GM18868 (cell line): ENCODE data around the gene RTN4RL2.

Experiments used
- ATAC-seq: cut with Tn5 transposase; IDR thresholded peaks from one replicate; pipeline ENCODE4 v1.9.1; 2021; ENCODE audit warnings: mild to moderate bottlenecking, moderate library complexity; ENCODE audit not compliant: unreplicated experiment

Gene RTN4RL2

DNA sequence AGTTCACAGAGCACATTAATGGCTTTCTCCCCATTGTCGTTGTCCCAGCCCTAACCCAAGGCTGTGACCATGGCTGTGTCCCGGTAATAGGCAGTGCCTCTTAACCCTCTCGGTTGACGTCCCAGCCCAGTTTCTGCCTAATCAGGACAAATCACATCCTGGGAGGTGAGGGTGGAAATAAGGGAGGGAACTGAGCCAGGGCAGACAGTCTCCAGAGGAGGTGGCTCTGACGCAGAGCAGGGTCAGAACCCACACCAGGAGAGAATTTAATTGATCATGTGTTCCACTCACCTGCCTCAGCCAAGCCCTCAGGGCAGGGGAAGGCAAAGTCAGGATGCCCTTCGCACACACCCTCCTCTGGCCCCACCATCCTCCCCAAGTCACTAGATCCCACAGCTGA lies 38.2 kb downstream of the RTN4RL2 start:
- ATAC-seq, result no peak

DNA sequence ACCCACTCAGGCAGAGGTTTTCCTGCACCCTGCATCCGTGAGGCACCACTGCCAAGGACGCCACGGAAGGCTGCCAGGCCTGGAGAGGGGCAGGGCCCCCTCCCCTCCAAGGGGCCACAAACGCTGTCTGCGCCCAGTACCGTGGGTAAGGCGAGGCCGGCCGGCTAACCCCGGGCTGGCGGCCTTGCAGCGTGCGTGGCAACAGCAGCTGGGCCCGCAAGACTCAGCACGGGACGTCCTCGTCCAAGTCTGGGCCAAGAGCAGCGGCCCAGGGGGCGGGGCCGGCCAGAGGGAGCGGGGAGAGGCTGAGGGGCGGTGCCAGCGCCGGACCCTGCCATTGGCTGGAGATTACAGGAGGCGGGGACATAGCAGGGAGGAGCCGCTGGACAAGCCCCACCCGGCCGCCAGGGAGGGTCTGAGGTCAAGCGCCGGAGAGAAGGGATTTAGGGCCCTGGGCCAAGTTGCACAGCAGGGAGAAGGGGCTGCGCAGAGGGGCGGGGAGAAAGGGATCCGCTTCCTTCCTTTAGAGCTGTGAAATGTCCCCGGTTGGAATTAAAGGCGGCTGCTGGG lies 39.2 kb downstream of the RTN4RL2 start:
- ATAC-seq, result peak; percentile 100

DNA sequence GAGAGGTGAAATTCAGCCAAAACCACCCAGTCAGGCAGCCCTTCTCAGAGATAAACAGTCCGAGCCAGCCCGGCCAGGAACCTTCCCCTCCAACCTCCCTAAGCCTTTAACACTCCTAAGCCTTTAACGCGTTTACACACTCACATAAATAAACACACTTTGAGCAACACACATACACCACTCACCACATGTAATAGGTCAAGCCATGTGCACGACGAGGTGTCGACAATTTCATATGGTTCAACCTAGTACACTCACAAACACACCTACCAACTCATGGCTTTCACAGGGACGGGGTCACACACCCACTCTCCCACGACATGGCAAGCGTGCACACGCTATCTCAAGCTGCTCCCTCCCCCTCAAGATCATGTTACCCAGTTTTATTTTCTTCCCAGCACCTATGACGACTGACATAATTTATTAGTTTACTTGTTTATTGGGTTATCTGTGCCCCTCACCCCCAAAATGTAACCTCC lies 39.7 kb downstream of the RTN4RL2 start:
- ATAC-seq, result peak; percentile 13

- ATAC-seq, result no peak
These were observed 40.2 kb downstream of the RTN4RL2 start for GRCh38 chr11:57500515-57500914.

DNA sequence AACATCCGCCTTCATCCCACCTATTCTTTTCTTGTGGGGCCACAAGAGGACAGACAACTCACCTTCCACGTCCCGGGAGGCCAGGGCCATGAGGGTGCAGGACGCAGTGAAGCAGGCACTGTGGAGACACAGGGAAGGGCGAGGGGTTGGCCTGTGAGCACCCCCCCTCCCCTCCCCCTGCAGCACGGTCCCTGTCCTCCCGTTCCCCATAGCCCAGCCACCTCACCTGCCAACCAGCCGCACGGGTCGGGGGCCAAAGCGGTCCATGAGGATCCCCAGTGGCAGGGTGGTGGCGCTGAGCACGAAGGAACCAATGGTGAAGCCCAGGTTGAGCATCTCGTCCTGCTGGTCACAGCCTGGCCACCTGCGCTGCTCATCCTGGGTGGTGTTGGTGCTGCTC lies 40.6 kb downstream of the RTN4RL2 start:
- ATAC-seq, result no peak

- no peak for ATAC-seq
These were observed 41.6 kb downstream of the RTN4RL2 start for GRCh38 chr11:57501953-57502352.

- no peak for ATAC-seq
These were observed 42.0 kb downstream of the RTN4RL2 start for GRCh38 chr11:57502376-57502775.

DNA sequence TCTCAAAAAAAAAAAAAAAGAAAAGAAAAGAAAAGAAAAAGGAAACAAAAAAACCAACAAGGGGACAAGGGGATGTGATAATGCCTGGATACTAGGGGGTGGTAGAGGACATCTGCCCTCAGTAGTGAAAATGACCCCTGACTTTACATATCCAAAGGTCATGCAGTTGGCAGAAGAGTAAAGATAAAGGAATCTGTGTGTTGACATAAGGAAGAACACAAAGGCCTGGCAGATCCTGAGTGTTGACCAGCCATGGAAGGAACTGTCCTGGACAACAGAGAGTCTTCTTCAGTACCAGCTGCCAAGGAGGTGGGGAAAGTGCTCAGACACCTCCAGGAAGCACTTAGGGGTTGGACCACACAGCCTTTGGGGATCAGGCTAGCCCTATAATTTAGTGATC lies 42.5 kb downstream of the RTN4RL2 start:
- no peak for ATAC-seq

DNA sequence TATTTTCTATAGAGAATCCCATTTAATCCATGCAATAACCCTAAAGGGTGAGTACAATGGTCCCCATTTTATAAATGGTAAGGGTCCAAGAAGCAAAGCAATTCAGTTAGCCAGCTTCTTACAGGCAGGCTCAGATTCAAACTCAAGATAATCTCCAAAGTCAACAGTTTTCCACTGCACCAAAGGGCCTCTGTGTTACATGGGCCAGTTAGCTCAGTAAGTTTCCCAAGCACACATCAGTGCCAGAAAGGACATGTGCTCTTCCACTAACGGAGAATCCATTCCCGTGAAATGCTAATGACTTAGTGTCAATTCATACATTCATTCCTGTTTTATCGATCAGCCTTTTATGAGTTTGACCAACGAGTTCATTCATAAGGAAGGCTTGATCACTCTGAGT lies 44.2 kb downstream of the RTN4RL2 start:
- ATAC-seq, result no peak

- no peak for ATAC-seq
These were observed 46.2 kb downstream of the RTN4RL2 start for GRCh38 chr11:57506522-57506921.

DNA sequence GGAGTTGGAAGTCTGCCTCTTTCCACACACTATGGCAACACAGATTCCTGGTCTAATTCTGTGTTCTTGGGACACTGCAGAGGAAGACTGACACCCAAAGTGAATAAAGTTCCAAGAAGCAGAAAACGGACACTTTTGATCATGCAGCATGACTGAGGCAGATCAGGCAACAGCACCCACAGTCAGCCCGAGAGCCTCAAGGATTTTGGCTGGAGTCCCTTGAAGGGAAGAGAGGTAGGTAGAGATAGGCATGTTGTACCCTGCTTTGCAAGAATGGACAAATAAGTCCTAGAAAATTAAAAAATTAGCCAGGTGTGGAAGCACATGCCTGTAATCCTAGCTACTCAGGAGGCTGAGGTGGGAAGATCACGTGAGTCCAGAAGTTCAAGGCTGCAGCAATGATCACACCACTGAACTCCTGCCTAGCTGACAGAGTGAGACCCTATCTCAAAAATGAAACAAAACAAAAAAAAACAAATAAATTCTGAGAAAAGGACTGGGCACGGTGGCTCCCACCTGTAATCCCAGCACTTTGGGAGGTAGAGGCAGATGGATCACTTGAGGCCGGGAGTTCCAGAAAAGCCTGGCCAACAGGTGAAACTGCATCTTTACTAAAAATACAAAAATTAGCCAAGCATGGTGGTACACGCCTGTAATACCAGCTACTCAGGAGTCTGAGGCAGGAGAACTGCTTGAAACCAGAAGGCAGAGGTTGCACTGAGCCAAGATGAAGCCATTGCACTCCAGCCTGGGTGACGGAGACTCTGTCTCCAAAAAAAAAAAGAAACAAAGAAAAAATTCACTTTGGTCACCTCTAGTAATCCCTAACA lies 48.2 kb downstream of the RTN4RL2 start:
- no peak for ATAC-seq

GRCh38 chr11:57511741-57512430 lies 51.6 kb downstream of the RTN4RL2 start:
- ATAC-seq, result no peak

- ATAC-seq, result no peak
These were observed 52.5 kb downstream of the RTN4RL2 start for GRCh38 chr11:57512646-57513451.

DNA sequence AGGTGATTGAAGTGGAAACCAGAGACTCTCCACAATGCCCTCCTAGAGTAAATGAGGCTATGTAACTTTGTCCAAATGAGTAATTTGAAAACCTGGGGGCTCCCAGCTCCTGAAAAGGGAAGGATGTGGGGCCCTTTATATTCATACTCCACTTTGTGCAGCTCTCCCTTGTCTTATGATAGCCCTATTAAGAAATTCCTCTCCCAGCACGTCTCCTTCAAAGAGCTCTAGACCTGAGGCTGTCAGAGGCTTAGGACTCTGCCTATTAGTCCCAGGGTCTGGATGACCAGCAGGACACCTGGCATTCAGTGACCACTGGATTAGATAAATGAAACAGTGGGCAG lies 53.1 kb downstream of the RTN4RL2 start:
- ATAC-seq, result no peak

DNA sequence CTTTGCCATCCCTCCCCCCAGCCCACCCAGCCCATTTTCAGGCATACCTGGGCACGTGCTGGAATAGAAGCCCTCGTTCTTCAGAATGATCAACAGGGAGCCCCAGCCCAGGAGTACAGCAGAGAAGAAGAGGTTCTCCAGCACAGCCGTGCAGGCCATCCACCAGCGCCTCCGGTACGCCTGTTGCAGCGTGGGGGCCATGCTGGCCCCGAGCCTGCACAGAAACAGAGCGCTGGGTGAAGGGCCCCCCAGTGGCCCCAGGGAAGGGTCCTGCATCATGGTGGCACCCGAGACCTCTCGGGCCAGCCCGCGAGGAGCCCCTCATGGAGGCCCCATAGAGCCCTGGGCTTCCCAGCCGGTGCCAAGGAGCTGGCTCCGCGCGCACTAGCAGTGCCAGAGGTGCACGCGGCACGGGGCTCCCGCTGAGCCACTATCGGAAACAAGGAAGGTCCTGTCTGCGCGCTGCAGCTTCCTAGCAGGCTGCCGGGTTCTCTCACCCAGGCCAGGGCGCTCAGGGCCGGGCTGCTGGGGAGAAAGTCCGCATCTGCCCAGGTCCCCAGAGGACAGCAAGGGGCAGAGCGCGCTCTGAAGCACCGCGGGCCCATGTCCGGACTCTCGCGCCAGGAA lies 53.7 kb downstream of the RTN4RL2 start:
- peak; percentile 32 for ATAC-seq

GRCh38 chr11:57514538-57515331 lies 54.4 kb downstream of the RTN4RL2 start:
- peak; percentile 47 for ATAC-seq

GRCh38 chr11:57515332-57516060 lies 55.2 kb downstream of the RTN4RL2 start, which contains the start of gene SLC43A1:
Gene SLC43A1, minus strand, starts transcription at chr11:57515702. Its CDS starts 1,591 bp downstream, at chr11:57514111.
- peak; percentile 57 for ATAC-seq

DNA sequence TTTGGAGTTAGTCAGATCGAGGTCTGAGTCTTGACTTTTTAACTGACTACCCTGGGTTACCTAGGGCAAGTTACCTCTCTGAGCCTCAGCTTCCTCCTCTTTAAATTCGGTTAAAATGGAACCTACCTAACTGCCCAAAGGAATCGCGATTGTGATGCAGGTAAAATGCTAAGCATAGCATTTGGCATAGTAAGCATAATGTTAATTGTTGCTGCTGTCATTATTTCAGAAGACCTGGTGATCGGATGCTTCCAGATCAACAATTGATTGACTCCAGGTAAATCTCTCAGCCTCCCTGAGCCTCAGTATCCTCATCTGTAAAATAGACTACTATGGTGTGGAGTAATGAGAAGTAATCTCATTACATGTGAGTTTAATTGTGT lies 55.7 kb downstream of the RTN4RL2 start:
- no peak for ATAC-seq

- ATAC-seq, result no peak
These were observed 60.8 kb downstream of the RTN4RL2 start for GRCh38 chr11:57521116-57521515.
